Peyer's patch (tissue), 4 donors: ENCODE results near the gene FGFBP2.

Experiments
- CTCF ChIP-seq, 6 experiments: fragments of 450-650 bp in 4 of 6; fragments of 200-600 bp in 2 of 6; sonication (generic) in 1 of 6; IDR thresholded peaks; one replicate each; pipeline ENCODE4 v1.5.1; 2017 to 2019; ENCODE audit warnings: antibody characterized with exemption in 6 of 6, mild to moderate bottlenecking in 3 of 6, moderate library complexity in 1 of 6
- POLR2A ChIP-seq, 2 donors: fragments of 450-650 bp; IDR thresholded peaks; one replicate each; pipeline ENCODE4 v1.5.1; 2017; ENCODE audit warnings: antibody characterized with exemption in 2 of 2, mild to moderate bottlenecking in 2 of 2, moderate library complexity in 2 of 2

DNA sequence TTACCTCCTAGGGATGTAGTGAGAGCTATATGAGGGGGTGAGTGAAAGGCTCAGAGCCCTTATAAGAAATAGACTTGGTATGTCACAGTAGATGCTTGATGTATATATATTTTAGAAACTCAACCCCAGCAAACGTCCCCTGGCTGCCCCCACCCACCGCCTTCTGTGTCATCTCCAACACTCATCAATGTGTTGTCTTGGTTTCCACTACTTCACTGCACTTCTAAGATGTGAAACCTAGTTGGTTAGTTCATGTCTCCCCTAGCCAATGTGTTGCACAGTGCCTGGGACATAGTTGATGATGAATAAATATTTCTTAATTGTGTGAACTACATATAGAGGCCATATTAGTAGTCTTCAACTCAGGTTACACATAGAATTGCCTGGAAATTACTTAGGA lies 4.4 kb downstream of the FGFBP2 start:
- TF ChIP-seq POLR2A (IDR thresholded peaks at IDR 0.05) = no peak
- TF ChIP-seq CTCF (IDR thresholded peaks at IDR 0.05) = no peak
